A549 (cell line): ENCODE results near the gene PKP1. TPM values are rescaled to one million over a fixed set of nuclear protein-coding genes. Genes with fewer than 3 reads are reported as not detected.

Experiments used
- ATAC-seq, 2 experiments: fragments of 200-7000 bp in 1 of 2; fragments of >200 bp in 1 of 2; cut with Nextera tagmentation in 1 of 2; cut with Tn5 transposase in 1 of 2; 3 replicates each; pipeline versions ENCODE4 v1.8.0 to v1.9.1; 2018 to 2020; ENCODE audit warnings: mild to moderate bottlenecking in 1 of 2, moderate library complexity in 1 of 2
- CTCF ChIA-PET: fragments of 300-600 bp; sonication (Branson Sonifier 250); formaldehyde crosslinking; extraction: SDS; loops from one replicate; lab custom pipeline; 2021; ENCODE audit warnings: antibody characterized with exemption, inconsistent platforms; lab: Yijun Ruan, JAX
- POLR2A ChIA-PET: fragments of 350-600 bp; formaldehyde crosslinking; extraction: SDS; loops from one replicate; lab custom pipeline; 2021; ENCODE audit warnings: antibody characterized with exemption, inconsistent platforms; lab: Yijun Ruan, JAX
- DNase-seq, 2 experiments: peaks; one replicate each; pipeline versions ENCODE4 v3.0.0 to v3.0.0-alpha.2; 2011 to 2016; ENCODE audit warnings: low read depth in 1 of 2, low spot score in 1 of 2
- FAIRE-seq: peaks from 2 replicates; lab custom pipeline; 2011; peaks lifted over from hg19 to GRCh38; lab: Jason Lieb, UNC
- H3K27ac ChIP-seq, 2 experiments: fragments of >200 bp; sonication (Bioruptor Twin); formaldehyde crosslinking; 3 replicates each; pipeline ENCODE4 v1.5.1; 2016 to 2017
- H3K4me1 ChIP-seq: fragments of >200 bp; sonication (Bioruptor Twin); formaldehyde crosslinking; 3 replicates; pipeline ENCODE4 v1.6.1; 2016
- H3K4me2 ChIP-seq: fragments of >200 bp; sonication (Bioruptor Twin); formaldehyde crosslinking; 3 replicates; pipeline ENCODE4 v1.6.1; 2016
- H3K4me3 ChIP-seq: fragments of >200 bp; sonication (Bioruptor Twin); formaldehyde crosslinking; 3 replicates; pipeline ENCODE4 v1.5.1; 2016
- H3K9me3 ChIP-seq: fragments of >200 bp; sonication (Bioruptor Twin); formaldehyde crosslinking; 3 replicates; pipeline ENCODE4 v1.6.1; 2016
- BHLHE40 ChIP-seq: IDR thresholded peaks from 2 replicates; pipeline ENCODE4 v1.6.1; 2012; ENCODE audit warnings: low read depth, low read length, inconsistent platforms
- CBX2 ChIP-seq: fragments of 200-600 bp; sonication (generic); IDR thresholded peaks from 2 replicates; pipeline ENCODE4 v1.6.1; 2016; ENCODE audit warnings: low read depth, mild to moderate bottlenecking, borderline replicate concordance
- CEBPB ChIP-seq, 2 experiments: fragments of >200 bp in 1 of 2; sonication (Bioruptor Twin) in 1 of 2; formaldehyde crosslinking in 1 of 2; IDR thresholded peaks; 2 replicates each; pipeline ENCODE4 v1.6.1; 2012 to 2016
- CTCF ChIP-seq: fragments of >200 bp; sonication (Bioruptor Twin); formaldehyde crosslinking; IDR thresholded peaks from 3 replicates; pipeline ENCODE4 v1.5.1; 2016
- EHMT2 ChIP-seq: fragments of 200-600 bp; sonication (generic); IDR thresholded peaks from 2 replicates; pipeline ENCODE4 v1.6.1; 2016; ENCODE audit warnings: antibody characterized with exemption, low read depth, mild to moderate bottlenecking, moderate library complexity
- FOXS1 ChIP-seq: fragments of 250-450 bp; sonication (Bioruptor Pico); IDR thresholded peaks from 2 replicates; pipeline ENCODE4 v1.5.0; 2020; ENCODE audit warnings: mild to moderate bottlenecking, moderate library complexity
- HES2 ChIP-seq: fragments of >200 bp; sonication (Bioruptor Twin); formaldehyde crosslinking; IDR thresholded peaks from 2 replicates; pipeline ENCODE4 v1.6.1; 2016
- HOXA7 ChIP-seq: fragments of 250-450 bp; sonication (Bioruptor Pico); IDR thresholded peaks from 2 replicates; pipeline ENCODE4 v1.5.0; 2020; ENCODE audit warnings: mild to moderate bottlenecking, moderate library complexity
- MAZ ChIP-seq: fragments of 150-350 bp; IDR thresholded peaks from 2 replicates; pipeline ENCODE4 v1.6.1; 2014; ENCODE audit warnings: antibody characterized with exemption, low read depth, low read length, borderline replicate concordance
- MYC ChIP-seq: IDR thresholded peaks from 2 replicates; pipeline ENCODE4 v1.6.1; 2012; ENCODE audit warnings: mild to moderate bottlenecking, inconsistent platforms, low read length, improper control_type of control experiment, borderline replicate concordance
- PBX3 ChIP-seq: IDR thresholded peaks from 2 replicates; pipeline ENCODE4 v1.6.1; 2012
- POLR2A ChIP-seq: IDR thresholded peaks from 2 replicates; pipeline ENCODE4 v1.6.1; 2012; ENCODE audit warnings: mild to moderate bottlenecking, low read length
- POLR2AphosphoS2 ChIP-seq: conservative IDR thresholded peaks from 2 replicates; pipeline ENCODE4 v1.6.1; 2012; ENCODE audit warnings: low read length, improper control_type of control experiment, inconsistent platforms
- RCOR1 ChIP-seq: fragments of 150-350 bp; IDR thresholded peaks from 2 replicates; pipeline ENCODE4 v1.6.1; 2014; ENCODE audit warnings: antibody characterized with exemption, low read length, low read depth
- RFX5 ChIP-seq: fragments of 450-650 bp; IDR thresholded peaks from 2 replicates; pipeline ENCODE4 v1.7.1; 2014; ENCODE audit warnings: antibody characterized with exemption, mild to moderate bottlenecking, moderate library complexity
- RNF2 ChIP-seq: fragments of 200-600 bp; sonication (generic); IDR thresholded peaks from 2 replicates; pipeline ENCODE4 v1.6.1; 2016; ENCODE audit warnings: low read depth, mild to moderate bottlenecking, antibody characterized with exemption, moderate library complexity, borderline replicate concordance
- ZC3H11A ChIP-seq: fragments of 450-650 bp; IDR thresholded peaks from 2 replicates; pipeline ENCODE4 v1.6.1; 2014; ENCODE audit warnings: antibody characterized with exemption, mild to moderate bottlenecking
- WGBS: methylation state at CpG from one replicate; pipeline ENCODE4 v1.1.6; 2017; ENCODE audit errors: missing lambda C conversion rate; 5-methylcytosine and 5-hydroxymethylcytosine counted together
- polyA plus RNA-seq, 4 experiments: library from polyadenylated mRNA; depleted of rRNA in 3 of 4; stranded (reverse); fragments of >200 nt; fragmentation: RNase III in 1 of 4; extraction: RNeasy Plus Mini Kit Qiagen cat#74134 plus additional on column Dnase treatment in 1 of 4; gene quantifications; 2 replicates in 3 of 4; 3 replicates in 1 of 4; pipeline ENCODE4 v1.2.3, GENCODE V29; 2011 to 2017
- TF ChIP-seq, protein P1 (sequence below): fragments of 150-350 bp; IDR thresholded peaks from 2 replicates; pipeline ENCODE4 v1.6.1; 2014; ENCODE audit warnings: low read depth, mild to moderate bottlenecking, low read length
- TF ChIP-seq, protein P2 (sequence below): fragments of 250-450 bp; sonication (Bioruptor Pico); IDR thresholded peaks from 2 replicates; pipeline ENCODE4 v1.5.0; 2021; ENCODE audit warnings: mild to moderate bottlenecking, moderate library complexity, borderline replicate concordance

The PKP1 gene
- polyA plus RNA-seq, 2 of the 4 experiments (the other 2 are of a cell fraction) = not detected

- TF ChIP-seq CBX2 (no peak), EHMT2 (no peak), BHLHE40 (no peak), RCOR1 (no peak), HOXA7 (CRISPR knock-in tag) (no peak), POLR2AphosphoS2 (no peak), MYC (no peak), CTCF (no peak), FOXS1 (CRISPR knock-in tag) (no peak)
- TF ChIP-seq, protein P1, sequence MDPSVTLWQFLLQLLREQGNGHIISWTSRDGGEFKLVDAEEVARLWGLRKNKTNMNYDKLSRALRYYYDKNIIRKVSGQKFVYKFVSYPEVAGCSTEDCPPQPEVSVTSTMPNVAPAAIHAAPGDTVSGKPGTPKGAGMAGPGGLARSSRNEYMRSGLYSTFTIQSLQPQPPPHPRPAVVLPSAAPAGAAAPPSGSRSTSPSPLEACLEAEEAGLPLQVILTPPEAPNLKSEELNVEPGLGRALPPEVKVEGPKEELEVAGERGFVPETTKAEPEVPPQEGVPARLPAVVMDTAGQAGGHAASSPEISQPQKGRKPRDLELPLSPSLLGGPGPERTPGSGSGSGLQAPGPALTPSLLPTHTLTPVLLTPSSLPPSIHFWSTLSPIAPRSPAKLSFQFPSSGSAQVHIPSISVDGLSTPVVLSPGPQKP = no peak
- TF ChIP-seq, protein P2, sequence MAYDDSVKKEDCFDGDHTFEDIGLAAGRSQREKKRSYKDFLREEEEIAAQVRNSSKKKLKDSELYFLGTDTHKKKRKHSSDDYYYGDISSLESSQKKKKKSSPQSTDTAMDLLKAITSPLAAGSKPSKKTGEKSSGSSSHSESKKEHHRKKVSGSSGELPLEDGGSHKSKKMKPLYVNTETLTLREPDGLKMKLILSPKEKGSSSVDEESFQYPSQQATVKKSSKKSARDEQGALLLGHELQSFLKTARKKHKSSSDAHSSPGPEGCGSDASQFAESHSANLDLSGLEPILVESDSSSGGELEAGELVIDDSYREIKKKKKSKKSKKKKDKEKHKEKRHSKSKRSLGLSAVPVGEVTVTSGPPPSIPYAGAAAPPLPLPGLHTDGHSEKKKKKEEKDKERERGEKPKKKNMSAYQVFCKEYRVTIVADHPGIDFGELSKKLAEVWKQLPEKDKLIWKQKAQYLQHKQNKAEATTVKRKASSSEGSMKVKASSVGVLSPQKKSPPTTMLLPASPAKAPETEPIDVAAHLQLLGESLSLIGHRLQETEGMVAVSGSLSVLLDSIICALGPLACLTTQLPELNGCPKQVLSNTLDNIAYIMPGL = no peak
- TF ChIP-seq, all 56 proteins: peak for 0
These were observed 5.5 kb downstream of the PKP1 start (continued) for GRCh38 chr1:201288765-201289164.

GRCh38 chr1:201290551-201290950, 7.2 kb downstream of the PKP1 start:
- no peak for TF ChIP-seq ZC3H11A
- TF ChIP-seq RFX5 = no peak
- TF ChIP-seq CBX2 = no peak
- TF ChIP-seq MAZ = no peak
- TF ChIP-seq PBX3 = no peak
- TF ChIP-seq POLR2A = no peak
- no peak for TF ChIP-seq RNF2
- no peak for TF ChIP-seq CEBPB (IDR thresholded peaks at IDR 0.05)
- no peak for TF ChIP-seq HES2
- no peak for TF ChIP-seq BHLHE40
- no peak for TF ChIP-seq CTCF
- ATAC-seq = no peak
- no peak for FAIRE-seq
- H3K9me3 ChIP-seq = no peaks in the 10 kb centered on the region
- ChIA-PET CTCF (interaction anchor here (1.5 to 5.1 kb wide), 10 partner anchors 8 to 69 kb away, joined by 4 to 19 read pairs (median 8); no protein-coding TSS in a partner anchor), POLR2A (no interaction called here)
- H3K4me3 ChIP-seq = no peak overlapping the region
- H3K4me1 ChIP-seq = peaks cover 3% of the 10 kb centered on the region
- H3K4me2 ChIP-seq = no peak overlapping the region
- WGBS = 82% methylated on average over 7 of the region's 7 CpGs
- no peak for DNase-seq
- no peak overlapping the region for H3K27ac ChIP-seq
